Neural progenitor cell (in vitro differentiated cells): ENCODE measurements around the gene BCAS4. TPM values are rescaled to one million over a fixed set of nuclear protein-coding genes. Genes with fewer than 3 reads are reported as not detected.

Source experiments
- DNase-seq: peaks from one replicate; pipeline ENCODE4 v3.0.0-alpha.2; 2016; ENCODE audit warnings: low spot score
- H2AFZ ChIP-seq: fragments of 200-600 bp; sonication (generic); replicated peaks from 2 replicates; pipeline ENCODE4 v1.6.1; 2016; ENCODE audit warnings: antibody characterized with exemption
- H3F3A ChIP-seq: fragments of 200-600 bp; sonication (generic); 2 replicates; pipeline ENCODE4 v1.6.1; 2016; ENCODE audit warnings: antibody characterized with exemption, low read depth
- H3K27ac ChIP-seq: fragments of 200-600 bp; sonication (generic); 2 replicates; pipeline ENCODE4 v1.5.1; 2016; ENCODE audit warnings: mild to moderate bottlenecking
- H3K27me3 ChIP-seq: fragments of 200-600 bp; sonication (generic); 2 replicates; pipeline ENCODE4 v1.6.1; 2016; ENCODE audit warnings: mild to moderate bottlenecking, moderate library complexity
- H3K36me3 ChIP-seq: fragments of 200-600 bp; sonication (generic); 2 replicates; pipeline ENCODE4 v1.5.1; 2016
- H3K4me1 ChIP-seq: fragments of 200-600 bp; sonication (generic); 2 replicates; pipeline ENCODE4 v1.6.1; 2016; ENCODE audit warnings: mixed run types
- H3K4me2 ChIP-seq: fragments of 200-600 bp; sonication (generic); 2 replicates; pipeline ENCODE4 v1.6.1; 2016
- H3K4me3 ChIP-seq: fragments of 200-600 bp; sonication (generic); 2 replicates; pipeline ENCODE4 v1.5.1; 2016
- H3K79me2 ChIP-seq: fragments of 200-600 bp; sonication (generic); 2 replicates; pipeline ENCODE4 v1.6.1; 2016; ENCODE audit warnings: low read depth
- H3K9ac ChIP-seq: fragments of 200-600 bp; sonication (generic); 2 replicates; pipeline ENCODE4 v1.6.1; 2016
- H3K9me3 ChIP-seq: fragments of 200-600 bp; sonication (generic); 2 replicates; pipeline ENCODE4 v1.5.1; 2016; ENCODE audit warnings: low read depth
- H4K20me1 ChIP-seq: fragments of 200-600 bp; sonication (generic); 2 replicates; pipeline ENCODE4 v1.6.1; 2016; ENCODE audit warnings: low read depth
- H3K27ac Mint-ChIP-seq: 3 replicates; pipeline ENCODE4 v1.8.0; 2021; ENCODE audit warnings: mixed read lengths
- H3K27me3 Mint-ChIP-seq: 2 replicates; pipeline ENCODE4 v1.8.0; 2022; ENCODE audit warnings: low read depth, mild to moderate bottlenecking, inconsistent platforms, moderate library complexity, mixed read lengths; ENCODE audit not compliant: insufficient read depth
- H3K36me3 Mint-ChIP-seq: 3 replicates; pipeline ENCODE4 v1.8.0; 2021; ENCODE audit warnings: mixed read lengths
- H3K4me1 Mint-ChIP-seq: 3 replicates; pipeline ENCODE4 v1.8.0; 2021; ENCODE audit warnings: mixed read lengths
- H3K4me3 Mint-ChIP-seq: 3 replicates; pipeline ENCODE4 v1.8.0; 2021; ENCODE audit warnings: mild to moderate bottlenecking, moderate library complexity, mixed read lengths
- H3K9me3 Mint-ChIP-seq: 3 replicates; pipeline ENCODE4 v1.8.0; 2020; ENCODE audit warnings: mixed read lengths
- EZH2 ChIP-seq: fragments of 200-600 bp; sonication (generic); IDR thresholded peaks from 2 replicates; pipeline ENCODE4 v1.6.1; 2017; ENCODE audit warnings: antibody characterized with exemption, mild to moderate bottlenecking, moderate library complexity
- EZH2phosphoT487 ChIP-seq: fragments of 200-600 bp; sonication (generic); IDR thresholded peaks from 2 replicates; pipeline ENCODE4 v1.6.1; 2017; ENCODE audit warnings: antibody characterized with exemption
- small RNA-seq: library from RNA; depleted of rRNA; stranded (forward); fragments of <200 nt; gene quantifications from one replicate; pipeline ENCODE3, GENCODE V24; 2015
- total RNA-seq: library from RNA; depleted of rRNA; stranded (reverse); fragments of >200 nt; gene quantifications from 2 replicates; pipeline ENCODE4 v1.2.3, GENCODE V29; 2015; ENCODE audit warnings: low replicate concordance
- TF ChIP-seq, protein P1 (sequence below): fragments of 200-600 bp; sonication (generic); IDR thresholded peaks from 2 replicates; pipeline ENCODE4 v1.5.1; 2017; ENCODE audit warnings: antibody characterized with exemption, mild to moderate bottlenecking

The BCAS4 gene
- total RNA-seq, 1 donor from 2014 or later = 15.3 TPM

DNA sequence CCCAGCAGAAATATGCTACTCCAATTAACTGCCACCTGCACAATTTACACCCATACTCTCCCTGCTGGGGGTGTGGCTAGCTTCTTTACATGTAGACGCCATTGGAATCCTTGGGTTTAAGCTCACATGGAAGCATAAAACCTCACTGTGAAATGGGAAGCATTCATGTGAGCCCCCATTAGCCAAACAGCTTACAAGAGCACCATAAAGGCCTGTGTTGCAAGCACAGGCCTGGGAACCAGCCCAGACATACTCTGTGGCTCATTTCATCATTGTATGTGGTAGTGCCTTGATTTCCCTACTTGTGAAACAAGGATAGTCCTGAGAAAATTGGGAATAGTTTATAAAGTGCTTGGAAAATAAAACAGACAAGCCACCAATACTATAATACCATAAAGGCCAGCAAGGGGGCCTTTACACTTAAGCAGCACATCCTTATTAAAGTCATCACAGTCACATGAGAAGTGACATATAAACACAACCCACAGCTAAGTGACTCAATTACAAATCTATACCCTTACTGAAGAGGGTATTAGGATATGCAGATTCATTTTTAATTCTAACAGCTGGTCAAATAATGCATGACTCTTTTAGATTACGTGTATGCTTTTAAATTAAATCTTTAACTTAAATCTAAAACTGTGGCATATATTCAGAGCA, 129.5 kb downstream of the BCAS4 start:
- H3K4me3 ChIP-seq = no peak overlapping the region
- no peaks in the 10 kb centered on the region for H3K27me3 ChIP-seq
- Mint-ChIP-seq H3K4me1 (peaks cover 53% of the 10 kb centered on the region), H3K27me3 (peaks cover 5% of the 10 kb centered on the region), H3K4me3 (no peak overlapping the region), H3K9me3 (no peaks in the 10 kb centered on the region), H3K36me3 (peaks cover 41% of the 10 kb centered on the region), H3K27ac (no peak overlapping the region)
- peaks cover 100% of the 10 kb centered on the region for H3K79me2 ChIP-seq
- peaks cover 20% of the 10 kb centered on the region for H3K36me3 ChIP-seq
- no peaks in the 10 kb centered on the region for H3K9me3 ChIP-seq
- TF ChIP-seq EZH2 = no peak
- TF ChIP-seq EZH2phosphoT487 = no peak
- TF ChIP-seq, protein P1, sequence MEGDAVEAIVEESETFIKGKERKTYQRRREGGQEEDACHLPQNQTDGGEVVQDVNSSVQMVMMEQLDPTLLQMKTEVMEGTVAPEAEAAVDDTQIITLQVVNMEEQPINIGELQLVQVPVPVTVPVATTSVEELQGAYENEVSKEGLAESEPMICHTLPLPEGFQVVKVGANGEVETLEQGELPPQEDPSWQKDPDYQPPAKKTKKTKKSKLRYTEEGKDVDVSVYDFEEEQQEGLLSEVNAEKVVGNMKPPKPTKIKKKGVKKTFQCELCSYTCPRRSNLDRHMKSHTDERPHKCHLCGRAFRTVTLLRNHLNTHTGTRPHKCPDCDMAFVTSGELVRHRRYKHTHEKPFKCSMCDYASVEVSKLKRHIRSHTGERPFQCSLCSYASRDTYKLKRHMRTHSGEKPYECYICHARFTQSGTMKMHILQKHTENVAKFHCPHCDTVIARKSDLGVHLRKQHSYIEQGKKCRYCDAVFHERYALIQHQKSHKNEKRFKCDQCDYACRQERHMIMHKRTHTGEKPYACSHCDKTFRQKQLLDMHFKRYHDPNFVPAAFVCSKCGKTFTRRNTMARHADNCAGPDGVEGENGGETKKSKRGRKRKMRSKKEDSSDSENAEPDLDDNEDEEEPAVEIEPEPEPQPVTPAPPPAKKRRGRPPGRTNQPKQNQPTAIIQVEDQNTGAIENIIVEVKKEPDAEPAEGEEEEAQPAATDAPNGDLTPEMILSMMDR = no peak
- H3K9ac ChIP-seq = no peak overlapping the region
- H3K4me2 ChIP-seq = peak overlapping the region; percentile 9
- no peak overlapping the region for H2AFZ ChIP-seq
- peaks cover 99% of the 10 kb centered on the region for H4K20me1 ChIP-seq
- peaks cover 10% of the 10 kb centered on the region for H3F3A ChIP-seq
- DNase-seq = no peak
- H3K27ac ChIP-seq = no peak overlapping the region
- H3K4me1 ChIP-seq = peaks cover 51% of the 10 kb centered on the region

- H3K27ac ChIP-seq = no peak overlapping the region
- H3K4me3 Mint-ChIP-seq = no peak overlapping the region
- H3K9ac ChIP-seq = no peak overlapping the region
- H3K9me3 ChIP-seq = no peaks in the 10 kb centered on the region
- H3K9me3 Mint-ChIP-seq = peaks cover 2% of the 10 kb centered on the region
- H3K27me3 ChIP-seq = no peaks in the 10 kb centered on the region
- peaks cover 40% of the 10 kb centered on the region for H3K36me3 Mint-ChIP-seq
- H3K4me3 ChIP-seq = peak overlapping the region; percentile 85
- peaks cover 51% of the 10 kb centered on the region for H3K4me1 ChIP-seq
- H3K4me2 ChIP-seq = peak overlapping the region; percentile 92
- no peak overlapping the region for H2AFZ ChIP-seq
- H3K36me3 ChIP-seq = peaks cover 20% of the 10 kb centered on the region
- no peak for DNase-seq
- H3K4me1 Mint-ChIP-seq = peaks cover 49% of the 10 kb centered on the region
- H3F3A ChIP-seq = peaks cover 18% of the 10 kb centered on the region
- peaks cover 91% of the 10 kb centered on the region for H3K79me2 ChIP-seq
- no peak overlapping the region for H3K27ac Mint-ChIP-seq
- H3K27me3 Mint-ChIP-seq = peaks cover 2% of the 10 kb centered on the region
- no peak for TF ChIP-seq EZH2
- TF ChIP-seq, protein P1 = no peak
- no peak for TF ChIP-seq EZH2phosphoT487
- peaks cover 78% of the 10 kb centered on the region for H4K20me1 ChIP-seq
These were observed 131.7 kb downstream of the BCAS4 start for GRCh38 chr20:50926530-50926929.

Small RNAs within 50 kb of the gene (small RNA-seq; reads per million reads assigned to genes)
- gene TMSB4XP6 = not detected

Other genes with a start within 250 kb of the BCAS4 start
- gene RIPOR3, start 103.5 kb upstream of the BCAS4 start, total RNA-seq = 1.2 and 3.7 TPM in 2 replicates
- 31.0 and 45.7 TPM in 2 replicates for gene PARD6B, start 63.5 kb upstream of the BCAS4 start, total RNA-seq
- gene ADNP, start 136.4 kb downstream of the BCAS4 start, total RNA-seq = 56.1 and 75.4 TPM in 2 replicates
- 76.7 and 173 TPM in 2 replicates for gene DPM1, start 163.5 kb downstream of the BCAS4 start, total RNA-seq
- 5.6 and 7.5 TPM in 2 replicates for gene MOCS3, start 163.8 kb downstream of the BCAS4 start, total RNA-seq
- gene KCNG1, start 228.0 kb downstream of the BCAS4 start, total RNA-seq = 2.2 and 11.4 TPM in 2 replicates